GM18520 (cell line): ENCODE measurements around the gene ERVFRD-1.

Source experiments
- ATAC-seq: cut with Tn5 transposase; IDR thresholded peaks from one replicate; pipeline ENCODE4 v1.9.1; 2021; ENCODE audit not compliant: unreplicated experiment

Gene ERVFRD-1

GRCh38 chr6:11055127-11055627 lies 56.3 kb downstream of the ERVFRD-1 start:
- no peak for ATAC-seq

DNA sequence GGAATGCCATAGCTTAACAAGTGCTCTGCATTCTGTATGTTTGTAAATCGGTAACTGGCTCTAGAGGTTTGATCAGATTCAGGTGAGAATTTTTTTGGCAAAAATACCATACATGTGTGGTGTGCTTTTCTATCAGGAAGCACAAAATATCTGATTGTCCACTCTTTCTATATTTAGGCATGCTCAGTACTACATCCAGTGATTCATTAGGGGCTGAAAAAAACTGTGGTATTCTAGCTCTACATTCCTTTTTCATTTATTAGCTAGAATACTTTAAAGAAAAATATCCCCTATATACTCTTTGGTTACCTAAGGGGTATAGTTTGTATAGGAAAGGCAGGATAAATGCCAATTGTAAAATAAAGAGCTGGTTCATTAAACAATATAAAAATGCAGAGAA lies 56.8 kb downstream of the ERVFRD-1 start:
- ATAC-seq: no peak

DNA sequence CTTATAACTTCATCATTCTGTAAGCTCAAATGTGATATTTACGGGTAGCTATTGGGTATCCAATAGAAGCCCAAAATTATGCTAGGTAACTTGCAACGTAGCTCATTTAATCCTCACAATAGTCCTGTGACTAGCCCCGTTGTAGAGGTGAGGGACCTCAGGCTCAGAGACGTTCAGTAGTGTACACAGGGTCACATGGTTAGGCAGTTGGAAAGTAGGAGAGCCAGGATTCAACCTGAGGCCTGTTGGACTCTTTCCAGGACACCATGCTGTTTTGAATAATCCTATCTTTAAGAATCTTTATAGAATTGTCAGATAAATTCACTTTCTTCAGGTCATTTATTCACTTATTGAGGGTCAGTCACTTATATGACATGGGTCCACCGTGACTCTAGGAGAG lies 58.2 kb downstream of the ERVFRD-1 start:
- ATAC-seq: no peak
